CD4-positive, alpha-beta T cell (primary cell): ENCODE data around the gene GARIN6. TPM values are rescaled to one million over a fixed set of nuclear protein-coding genes. Genes with fewer than 3 reads are reported as not detected.

Experiments
- ATAC-seq: fragments of 200-7000 bp; cut with Tn5 transposase; one replicate; pipeline ENCODE4 v1.10.0; 2022; ENCODE audit warnings: mild to moderate bottlenecking; ENCODE audit not compliant: poor library complexity
- CTCF ChIA-PET: fragments of 350-600 bp; sonication (Branson Sonifier 250); formaldehyde crosslinking; loops from one replicate; lab custom pipeline; 2021; ENCODE audit warnings: antibody characterized with exemption, inconsistent platforms; lab: Charles Lee
- POLR2A ChIA-PET: fragments of 350-600 bp; sonication (Branson Sonifier 250); formaldehyde crosslinking; loops from one replicate; lab custom pipeline; 2021; ENCODE audit warnings: antibody characterized with exemption, inconsistent platforms; lab: Charles Lee
- DNase-seq, 14 experiments: peaks; one replicate each; pipeline ENCODE4 v3.0.0-alpha.2; 2013 to 2020; ENCODE audit warnings: mixed read lengths in 2 of 14
- H3K27ac ChIP-seq, 2 donors: one replicate each; pipeline versions ENCODE4 v1.5.1 to v1.7.0; 2013; ENCODE audit warnings: low read length in 2 of 2, low read depth in 1 of 2, mild to moderate bottlenecking in 1 of 2
- H3K27me3 ChIP-seq, 2 experiments: 1 replicate in 1 of 2; 2 replicates in 1 of 2; pipeline versions ENCODE4 v1.6.1 to v1.7.0; 2013; ENCODE audit warnings: low read length in 2 of 2, control low read depth in 1 of 2, mild to moderate bottlenecking in 1 of 2, moderate library complexity in 1 of 2; ENCODE audit not compliant: insufficient read depth in 2 of 2, control insufficient read depth in 1 of 2
- H3K36me3 ChIP-seq: one replicate; pipeline ENCODE4 v1.6.1; 2013; ENCODE audit warnings: low read length, control low read depth; ENCODE audit not compliant: insufficient read depth
- H3K4me1 ChIP-seq: one replicate; pipeline ENCODE4 v1.6.1; 2013; ENCODE audit warnings: low read length, control low read depth; ENCODE audit not compliant: insufficient read depth
- H3K4me3 ChIP-seq: one replicate; pipeline ENCODE4 v1.5.1; 2013; ENCODE audit warnings: mild to moderate bottlenecking, low read length, moderate library complexity
- H3K9me3 ChIP-seq, 2 experiments: 1 replicate in 1 of 2; 2 replicates in 1 of 2; pipeline versions ENCODE4 v1.6.1 to v1.7.0; 2013; ENCODE audit warnings: low read length in 2 of 2, mild to moderate bottlenecking in 2 of 2, control low read depth in 1 of 2, moderate library complexity in 1 of 2; ENCODE audit not compliant: control insufficient read depth in 1 of 2, insufficient read depth in 1 of 2
- H3K27ac Mint-ChIP-seq: one replicate; pipeline ENCODE4 v1.8.0; 2020; ENCODE audit warnings: mixed read lengths
- H3K27me3 Mint-ChIP-seq: one replicate; pipeline ENCODE4 v1.8.0; 2021; ENCODE audit warnings: mixed read lengths
- H3K36me3 Mint-ChIP-seq: one replicate; pipeline ENCODE4 v1.8.0; 2021; ENCODE audit warnings: low read depth, mixed read lengths
- H3K4me1 Mint-ChIP-seq: one replicate; pipeline ENCODE4 v1.8.0; 2021; ENCODE audit warnings: low read depth, mixed read lengths
- H3K4me3 Mint-ChIP-seq: one replicate; pipeline ENCODE4 v1.8.0; 2020; ENCODE audit warnings: mild to moderate bottlenecking, mixed read lengths
- H3K9me3 Mint-ChIP-seq: one replicate; pipeline ENCODE4 v1.8.0; 2020; ENCODE audit warnings: mixed read lengths
- CTCF ChIP-seq: fragments of 200-600 bp; IDR thresholded peaks from one replicate; pipeline ENCODE4 v1.8.0; 2022; ENCODE audit warnings: antibody characterized with exemption, mild to moderate bottlenecking
- intact Hi-C, 2 experiments: fragments of 100-400 bp; cut with DNase I in 1 of 2; cut with micrococcal nuclease in 1 of 2; formaldehyde crosslinking; loops; one replicate each; pipeline versions ENCODE4 v1.15.1 to v1.9.0; 2023 to 2025; cut with DNase I, micrococcal nuclease
- total RNA-seq, 174 experiments: library from RNA in 2 of 174; stranded (reverse) in 2 of 174; gene quantifications; one replicate each; pipeline ENCODE4 v1.2.3 and lab custom pipeline; 2021 to 2026

GARIN6 gene
- total RNA-seq, 2 experiments from 2014 or later = not detected

- no peak overlapping the region for H3K4me3 ChIP-seq
- no peaks in the 10 kb centered on the region for H3K4me1 ChIP-seq
- Mint-ChIP-seq H3K27ac (no peak overlapping the region), H3K4me3 (no peak overlapping the region), H3K27me3 (no peaks in the 10 kb centered on the region), H3K9me3 (peaks cover 11% of the 10 kb centered on the region), H3K4me1 (no peaks in the 10 kb centered on the region), H3K36me3 (no peaks in the 10 kb centered on the region)
- TF ChIP-seq CTCF = no peak
- H3K9me3 ChIP-seq = peaks cover 0 to 11% of the 10 kb centered on the region in 2 experiments
- H3K27me3 ChIP-seq = no peaks in the 10 kb centered on the region
- ChIA-PET CTCF (no interaction called here), POLR2A (no interaction called here)
- intact Hi-C loops = no loop called here
- H3K36me3 ChIP-seq = no peaks in the 10 kb centered on the region
- DNase-seq (no peak), ATAC-seq (no peak)
- H3K27ac ChIP-seq = no peak overlapping the region
Measured at GRCh38 chr12:99680276-99680675, 32.7 kb downstream of the GARIN6 start.

- ATAC-seq (no peak), DNase-seq (no peak)
- peaks cover 0 to 6% of the 10 kb centered on the region in 2 experiments for H3K9me3 ChIP-seq
- Mint-ChIP-seq H3K36me3 (no peaks in the 10 kb centered on the region), H3K4me3 (no peak overlapping the region), H3K9me3 (peaks cover 13% of the 10 kb centered on the region), H3K27me3 (no peaks in the 10 kb centered on the region), H3K4me1 (no peaks in the 10 kb centered on the region), H3K27ac (no peak overlapping the region)
- H3K36me3 ChIP-seq = no peaks in the 10 kb centered on the region
- H3K27me3 ChIP-seq = no peaks in the 10 kb centered on the region
- ChIA-PET CTCF (no interaction called here), POLR2A (no interaction called here)
- TF ChIP-seq CTCF = no peak
- no peak overlapping the region for H3K27ac ChIP-seq
- H3K4me3 ChIP-seq = no peak overlapping the region
- intact Hi-C loops = no loop called here
- H3K4me1 ChIP-seq = no peaks in the 10 kb centered on the region
Measured at GRCh38 chr12:99686142-99686541, 38.6 kb downstream of the GARIN6 start.

GRCh38 chr12:99695050-99695449 lies 47.5 kb downstream of the GARIN6 start:
- Mint-ChIP-seq H3K36me3 (no peaks in the 10 kb centered on the region), H3K27ac (no peak overlapping the region), H3K9me3 (peaks cover 3% of the 10 kb centered on the region), H3K4me3 (no peak overlapping the region), H3K4me1 (no peaks in the 10 kb centered on the region), H3K27me3 (no peaks in the 10 kb centered on the region)
- no peaks in the 10 kb centered on the region for H3K36me3 ChIP-seq
- H3K27me3 ChIP-seq = no peaks in the 10 kb centered on the region
- no peak for TF ChIP-seq CTCF
- no peaks in the 10 kb centered on the region for H3K9me3 ChIP-seq
- H3K27ac ChIP-seq = no peak overlapping the region
- intact Hi-C loops = no loop called here
- no peak for ATAC-seq
- POLR2A ChIA-PET = no interaction called here
- CTCF ChIA-PET = no interaction called here
- no peak overlapping the region for H3K4me3 ChIP-seq
- DNase-seq = no peak
- H3K4me1 ChIP-seq = no peaks in the 10 kb centered on the region
